Measurements from ENCODE around the gene TMEM178B.

- TF ChIP-seq CTCF (optimal IDR thresholded peaks at IDR 0.05 in 1 of 3, IDR thresholded peaks at IDR 0.05 in 1 of 3, conservative IDR thresholded peaks at IDR 0.05 in 1 of 3; ENCODE audit: extremely low read depth in 1 of 3, insufficient read depth in 2 of 3, low read length in 3 of 3) = no peak
- TF ChIP-seq EZH2 (IDR thresholded peaks at IDR 0.05; ENCODE audit: low read length) = no peak
These were observed 168.7 kb downstream of the TMEM178B start for GRCh38 chr7:141242568-141242967.
